HG03432 (cell line): ENCODE results near the gene CFAP46.
"Not testable (repeated sequence)": the region's sequence is repeated elsewhere in the genome, so short reads cannot be mapped to it uniquely, and the experiment has no call there.

ENCODE experiments used
- ATAC-seq: cut with Tn5 transposase; IDR thresholded peaks from one replicate; pipeline ENCODE4 v1.9.1; 2021; ENCODE audit warnings: mild to moderate bottlenecking, moderate library complexity; ENCODE audit not compliant: unreplicated experiment

Gene CFAP46

GRCh38 chr10:132793213-132793612 lies 149.2 kb downstream of the CFAP46 start:
- no peak for ATAC-seq

- no peak for ATAC-seq
These were observed 149.6 kb downstream of the CFAP46 start for GRCh38 chr10:132792796-132793195.

DNA sequence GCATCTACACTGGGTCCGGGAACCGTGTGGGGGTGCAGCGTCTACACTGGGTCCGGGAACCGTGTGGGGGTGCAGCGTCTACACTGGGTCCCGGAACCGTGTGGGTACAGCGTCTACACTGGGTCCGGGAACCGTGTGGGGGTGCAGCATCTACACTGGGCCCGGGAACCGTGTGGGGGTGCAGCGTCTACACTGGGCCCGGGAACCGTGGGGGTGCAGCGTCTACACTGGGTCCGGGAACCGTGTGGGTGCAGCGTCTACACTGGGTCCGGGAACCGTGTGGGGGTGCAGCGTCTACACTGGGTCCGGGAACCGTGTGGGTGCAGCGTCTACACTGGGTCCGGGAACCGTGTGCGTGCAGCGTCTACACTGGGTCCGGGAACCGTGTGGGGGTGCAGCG lies 150.3 kb downstream of the CFAP46 start:
- not testable (repeated sequence) for ATAC-seq

GRCh38 chr10:132790934-132791829 lies 151.2 kb downstream of the CFAP46 start:
- no peak for ATAC-seq

DNA sequence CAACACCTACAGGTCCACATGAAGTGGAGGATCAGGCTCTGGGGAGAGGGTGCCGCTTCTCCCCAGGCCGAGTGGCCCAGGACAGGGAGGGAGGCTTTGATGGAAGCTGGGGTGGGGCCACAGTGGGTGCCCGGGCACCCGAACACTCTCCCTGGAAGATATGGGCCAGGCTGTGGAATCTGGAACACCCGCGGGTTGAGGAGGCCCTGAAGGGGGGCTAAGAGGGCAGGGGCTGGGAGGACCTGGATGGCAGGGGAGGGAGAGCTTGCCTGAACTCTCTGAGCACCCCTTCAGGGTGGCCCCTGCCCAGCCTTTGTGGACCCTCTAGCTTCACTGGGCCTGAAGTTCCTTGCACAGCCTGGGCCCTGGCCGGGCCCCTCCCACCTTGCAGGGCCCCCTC lies 151.9 kb downstream of the CFAP46 start:
- no peak for ATAC-seq

DNA sequence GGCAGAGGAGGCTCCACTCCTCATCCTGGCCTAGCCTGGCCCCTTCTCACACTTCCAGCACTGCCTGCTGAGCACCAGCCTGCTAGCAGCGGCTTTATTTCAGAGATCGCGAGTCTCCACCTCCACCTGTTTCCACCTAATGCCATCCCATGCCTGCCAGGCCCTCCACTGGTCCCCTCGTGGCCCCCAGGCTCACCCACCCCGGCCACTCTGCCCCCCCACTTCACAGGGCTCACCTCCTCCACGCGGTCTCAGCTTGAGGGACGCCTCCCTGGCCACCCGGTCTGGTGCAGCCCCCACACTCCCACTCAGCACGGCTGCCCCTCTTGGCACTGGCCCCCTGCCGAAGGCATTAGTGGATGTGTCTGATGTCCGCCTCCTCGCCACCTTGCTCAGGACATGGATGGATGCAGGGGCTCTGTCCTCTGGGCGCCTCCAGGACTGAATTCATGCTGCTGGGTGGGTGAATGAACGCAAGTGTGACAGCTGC lies 152.7 kb downstream of the CFAP46 start:
- ATAC-seq: no peak

- no peak for ATAC-seq
These were observed 153.5 kb downstream of the CFAP46 start for GRCh38 chr10:132788831-132789219.

DNA sequence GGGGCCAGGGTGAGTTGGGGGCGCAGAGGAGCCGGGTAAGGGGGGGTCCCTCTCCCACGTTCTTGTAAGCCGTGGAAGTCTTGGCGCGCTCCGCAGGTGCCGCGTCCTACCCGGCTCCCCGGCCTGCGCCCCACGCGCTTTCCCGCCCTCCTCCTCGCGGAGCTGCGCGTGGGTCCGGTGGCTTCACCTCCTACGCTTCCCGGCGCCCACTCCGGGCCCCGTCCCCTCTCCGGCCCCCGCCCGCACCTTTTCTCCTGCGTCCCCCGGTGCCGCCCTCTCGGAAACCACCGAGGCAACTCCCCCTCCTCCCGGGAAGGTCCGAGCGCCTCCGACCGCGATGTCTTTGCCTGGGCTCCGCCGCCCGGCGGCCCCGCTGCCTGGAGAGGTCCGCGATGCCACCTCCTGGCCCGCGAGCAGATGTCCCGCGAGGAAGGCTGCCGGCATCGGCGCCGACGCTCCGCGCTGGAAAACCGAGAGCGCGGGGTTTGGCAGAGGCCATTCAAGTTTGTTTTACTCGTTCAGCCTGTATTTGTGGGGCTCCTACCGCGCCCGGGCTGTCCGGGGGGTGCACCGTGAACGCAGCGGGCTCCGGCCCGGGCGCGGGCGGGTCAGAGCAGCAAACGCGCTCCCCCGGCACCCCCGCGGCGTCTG lies 154.1 kb downstream of the CFAP46 start:
- ATAC-seq: no peak

- no peak for ATAC-seq
These were observed 154.7 kb downstream of the CFAP46 start for GRCh38 chr10:132787495-132788179.

DNA sequence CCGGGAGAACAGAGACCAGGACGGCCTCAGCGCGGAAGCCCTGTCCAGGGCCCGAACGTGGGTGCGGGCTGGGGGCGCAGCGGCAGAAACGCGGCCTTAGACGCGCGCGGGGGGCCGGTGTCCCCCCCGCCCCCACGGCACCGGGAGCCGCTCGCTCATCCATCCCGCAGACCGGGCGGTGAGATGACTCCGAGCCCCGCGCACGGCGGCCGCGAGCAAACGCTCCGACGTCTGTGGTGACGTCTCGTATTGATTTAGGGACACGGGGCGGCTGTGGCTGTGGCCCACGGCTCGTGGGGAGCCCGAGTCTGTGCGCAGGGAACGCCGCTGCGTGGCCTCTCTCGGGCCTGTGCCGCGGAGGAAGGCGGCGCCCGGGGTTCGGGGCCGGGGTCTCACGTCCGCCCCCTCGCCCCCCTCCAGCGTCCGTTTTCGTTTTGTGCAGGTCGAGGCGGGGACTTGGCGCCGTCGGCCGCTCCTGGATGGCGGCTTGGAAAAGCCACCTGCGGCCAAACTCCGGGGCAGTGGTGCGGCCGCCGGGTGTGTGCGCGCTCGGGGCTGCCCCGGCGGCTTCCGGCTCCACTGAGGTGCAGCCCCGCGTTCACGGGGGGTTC lies 155.4 kb downstream of the CFAP46 start:
- no peak for ATAC-seq

GRCh38 chr10:132786476-132786883 lies 155.9 kb downstream of the CFAP46 start:
- ATAC-seq: no peak

DNA sequence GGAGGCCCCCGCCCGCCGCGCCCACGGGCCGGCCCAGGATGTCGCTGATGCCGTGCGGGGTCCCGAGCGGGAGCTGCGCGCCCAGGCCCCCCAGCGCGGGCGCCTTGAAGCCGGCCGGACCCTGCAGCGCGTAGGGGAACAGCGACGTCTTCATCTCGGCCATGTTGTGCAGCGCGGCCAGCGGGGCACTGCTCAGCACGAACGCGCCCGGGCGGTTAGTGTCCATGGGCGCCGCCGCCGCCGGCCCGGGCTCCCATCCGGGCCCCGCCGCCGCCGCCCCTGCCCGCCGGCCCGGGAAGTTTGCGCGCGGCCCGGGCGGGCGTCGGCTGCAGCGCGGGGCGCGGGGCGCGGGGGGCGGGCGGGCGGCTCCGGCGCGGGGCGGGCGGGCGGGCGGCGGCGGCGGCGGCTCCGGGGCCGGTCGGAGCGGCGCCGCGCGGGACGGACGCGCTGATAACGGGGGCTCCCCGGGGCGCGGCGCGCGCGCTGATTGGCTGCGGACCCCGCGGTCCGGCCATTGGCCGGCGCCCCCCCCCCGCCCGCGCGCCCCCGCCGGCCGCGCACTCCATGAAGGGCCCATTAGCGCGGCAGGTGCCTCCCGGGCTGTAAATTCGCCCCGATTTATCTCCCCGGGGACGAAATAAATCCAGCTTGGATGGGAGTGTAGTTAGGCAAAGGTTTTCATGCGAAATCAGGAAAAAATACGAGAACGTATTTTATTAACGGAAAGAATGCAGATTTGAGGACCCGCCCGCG lies 156.5 kb downstream of the CFAP46 start, which contains the start of gene NKX6-2:
TSS of gene NKX6-2 (minus strand) at position 425 of the 753 bp plus-strand sequence. CDS start at position 226, 199 bp downstream.
- ATAC-seq: no peak

DNA sequence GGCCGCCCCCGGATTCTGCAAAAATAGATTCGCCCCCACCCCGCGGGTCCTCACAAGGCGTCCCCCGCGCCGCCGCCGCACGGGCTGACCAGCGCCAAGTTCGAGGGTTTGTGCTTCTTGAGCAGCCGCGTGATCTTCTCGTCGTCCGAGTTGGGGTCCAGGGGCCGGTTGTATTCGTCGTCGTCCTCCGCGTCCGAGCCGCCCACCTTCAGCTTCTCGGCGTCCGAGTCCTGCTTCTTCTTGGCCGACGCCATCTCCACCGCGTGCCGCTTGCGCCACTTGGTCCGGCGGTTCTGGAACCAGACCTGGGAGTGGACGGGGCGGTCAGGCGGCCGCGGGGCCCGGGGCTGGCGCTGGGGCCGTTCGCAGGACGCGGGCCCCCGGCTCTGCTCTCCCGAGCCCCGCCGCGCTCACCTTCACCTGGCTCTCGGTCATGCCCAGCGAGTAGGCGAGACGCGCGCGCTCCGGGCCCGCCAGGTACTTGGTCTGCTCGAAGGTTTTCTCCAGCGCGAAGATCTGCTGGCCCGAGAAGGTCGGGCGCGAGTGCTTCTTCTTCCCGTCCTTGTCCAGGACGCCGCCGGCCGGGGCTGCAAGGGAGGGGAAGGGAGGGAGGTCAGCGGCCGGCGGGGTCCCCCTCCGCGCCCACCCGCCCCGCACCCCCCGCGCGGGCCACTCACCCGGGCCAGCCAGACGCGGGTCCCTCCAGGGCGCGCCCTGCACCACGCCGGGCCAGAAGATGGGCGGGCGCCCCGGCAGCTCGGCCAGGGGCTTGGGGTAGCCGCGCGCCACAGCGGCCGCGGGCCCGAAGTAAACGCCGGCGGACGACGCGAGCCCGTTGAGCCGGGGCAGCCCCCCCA lies 157.3 kb downstream of the CFAP46 start:
- ATAC-seq: no peak

- ATAC-seq: no peak
These were observed 158.2 kb downstream of the CFAP46 start for GRCh38 chr10:132783940-132784865.

GRCh38 chr10:132783165-132783939 lies 159.0 kb downstream of the CFAP46 start:
- no peak for ATAC-seq

- no peak for ATAC-seq
These were observed 160.8 kb downstream of the CFAP46 start for GRCh38 chr10:132781556-132781955.

- no peak for ATAC-seq
These were observed 162.0 kb downstream of the CFAP46 start for GRCh38 chr10:132780356-132780755.
